SH-SY5Y (cell line): ENCODE measurements around the gene ZNF334.

Experiments
- GATA2 ChIP-seq: IDR thresholded peaks from 2 replicates; pipeline ENCODE4 v1.6.1; 2011; ENCODE audit warnings: mild to moderate bottlenecking, low read depth, low read length
- GATA3 ChIP-seq: IDR thresholded peaks from 2 replicates; pipeline ENCODE4 v1.6.1; 2011; ENCODE audit warnings: low read depth, mild to moderate bottlenecking, low read length, moderate library complexity

DNA sequence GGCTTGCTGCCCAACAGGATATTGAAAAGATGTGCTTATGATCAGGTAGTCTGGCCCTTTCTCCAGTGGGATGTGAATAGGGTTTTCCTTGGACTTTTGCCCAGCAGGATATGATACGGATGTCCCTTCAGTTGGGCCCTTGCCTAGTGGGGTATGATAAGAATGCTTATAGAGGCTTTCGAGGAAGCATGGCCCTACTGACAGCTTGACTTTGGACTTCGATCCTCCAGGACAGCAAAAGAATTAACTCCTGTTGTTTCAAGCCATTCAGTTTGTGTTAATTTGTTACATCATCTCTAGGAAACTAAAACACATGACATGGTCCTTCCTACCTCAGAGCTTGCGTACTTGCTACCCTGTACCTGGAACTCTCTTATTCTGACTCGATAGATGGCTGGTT lies 9.7 kb upstream of the ZNF334 start:
- TF ChIP-seq GATA2 (no peak), GATA3 (no peak)
